Measurements from ENCODE around the gene CASP14. TPM values are rescaled to one million over a fixed set of nuclear protein-coding genes. Genes with fewer than 3 reads are reported as not detected.

Gene CASP14, protein sequence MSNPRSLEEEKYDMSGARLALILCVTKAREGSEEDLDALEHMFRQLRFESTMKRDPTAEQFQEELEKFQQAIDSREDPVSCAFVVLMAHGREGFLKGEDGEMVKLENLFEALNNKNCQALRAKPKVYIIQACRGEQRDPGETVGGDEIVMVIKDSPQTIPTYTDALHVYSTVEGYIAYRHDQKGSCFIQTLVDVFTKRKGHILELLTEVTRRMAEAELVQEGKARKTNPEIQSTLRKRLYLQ
- total RNA-seq (2021; ENCODE audit: unreplicated experiment) (not detected), Bru-seq, nascent RNA (not detected), BruChase-seq, experiment 1, labeled RNA remaining after a 6-hour chase (not detected), BruChase-seq, experiment 2, labeled RNA remaining after a 2-hour chase (not detected)
- polyA plus RNA-seq (2012), result not detected in 2 replicates
- long read RNA-seq, result 0 reads

DNA sequence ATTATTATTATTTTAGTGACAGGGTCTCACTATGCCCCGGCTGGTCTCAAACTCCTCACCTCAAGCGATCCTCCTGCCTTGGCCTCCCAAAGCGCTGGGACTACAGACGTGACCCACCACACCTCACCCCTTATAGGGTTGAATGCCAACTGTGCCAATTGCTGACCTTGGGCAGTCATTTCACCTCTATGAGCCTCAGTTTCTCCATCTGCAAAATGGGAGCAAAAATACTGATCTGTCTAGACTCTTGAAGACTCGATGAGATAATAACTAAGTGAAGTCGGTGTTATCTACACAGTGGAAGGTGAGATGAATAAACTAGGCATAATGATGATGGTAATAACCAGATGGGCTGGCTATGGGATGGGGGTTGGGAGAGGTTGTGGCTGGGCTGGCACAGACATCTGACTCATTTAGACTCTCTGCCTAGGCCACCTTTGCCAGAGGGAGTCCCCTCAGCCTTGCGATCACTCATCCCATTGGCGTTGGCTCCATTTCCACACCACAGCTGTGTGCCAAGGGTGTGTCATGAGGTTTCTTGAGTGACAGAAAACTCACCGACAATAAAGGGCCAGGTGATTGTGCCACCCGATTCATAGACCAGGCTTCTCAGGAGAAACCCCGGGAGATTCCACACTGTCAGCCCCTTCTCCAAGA, at the start of gene CASP14:
Gene CASP14 (plus strand): TSS at position 596 of the 657 bp plus-strand sequence. CDS start 2,772 bp downstream, outside the sequence.
- no peak within 1 kb of the TSS for H2AFZ ChIP-seq (ENCODE audit: low read depth, low read length, poor library complexity, severe bottlenecking)

More for the DNA sequence above, at the start of gene CASP14:
- intact Hi-C loops (cut with micrococcal nuclease), result no loop called here
- ChIA-PET CTCF (no interaction called here), POLR2A (no interaction called here), RAD21 (ENCODE audit: low non-redundant PET in 1 of 2, low total read pairs in 2 of 2, uncharacterized antibody in 2 of 2, unreplicated experiment in 2 of 2) (no interaction called here)
- no peak within 1 kb of the TSS for H3K4me3 ChIP-seq (replicated peaks in 1 of 2; ENCODE audit: low read depth in 1 of 2, low read length in 2 of 2)
- no peaks in the 10 kb centered on the region for H3K4me1 ChIP-seq (ENCODE audit: control insufficient read depth in 1 of 2, insufficient read depth in 2 of 2, low read length in 2 of 2)
- peaks cover 54% of the 10 kb centered on the region for H3K27me3 ChIP-seq (ENCODE audit: insufficient read depth, low read length)
- no peak within 1 kb of the TSS for H3K9ac ChIP-seq (ENCODE audit: low read length)
- ATAC-seq (no peak), DNase-seq (ENCODE audit: low read depth, low spot score) (no peak)
- BruUV-seq (replicated peaks), result no TSS peak
- no peak within 1 kb of the TSS for H3K4me2 ChIP-seq (ENCODE audit: low read length)
- no peaks in the 10 kb centered on the region for H3K9me2 ChIP-seq (ENCODE audit: insufficient read depth)
- no peak for TF ChIP-seq CEBPB (IDR thresholded peaks at IDR 0.05; ENCODE audit: low read depth)
- TF ChIP-seq FOSL1 (IDR thresholded peaks at IDR 0.05; ENCODE audit: low read depth), result no peak
- no peak for TF ChIP-seq ELF1 (IDR thresholded peaks at IDR 0.05; ENCODE audit: borderline replicate concordance, low read depth)
- no peak for TF ChIP-seq JUND (IDR thresholded peaks at IDR 0.05)
- no peak for TF ChIP-seq TCF7L2 (IDR thresholded peaks at IDR 0.05; ENCODE audit: borderline replicate concordance, extremely low read depth, insufficient read depth, insufficient read length)
- no peak for TF ChIP-seq CTCF (IDR thresholded peaks at IDR 0.05 in 2 of 3, conservative IDR thresholded peaks at IDR 0.05 in 1 of 3; ENCODE audit: borderline replicate concordance in 1 of 3, insufficient read depth in 1 of 3, low read depth in 2 of 3, low read length in 2 of 3)
- TF ChIP-seq ZBTB33 (IDR thresholded peaks at IDR 0.05; ENCODE audit: extremely low read depth, insufficient replicate concordance, low read length), result no peak
- TF ChIP-seq POLR2AphosphoS5 (IDR thresholded peaks at IDR 0.05; ENCODE audit: low read depth, low read length), result no peak
- no peak for TF ChIP-seq SP1 (IDR thresholded peaks at IDR 0.05; ENCODE audit: low read depth)
- TF ChIP-seq ATF3 (IDR thresholded peaks at IDR 0.05), result no peak
- H4K20me1 ChIP-seq (ENCODE audit: insufficient read depth), result no peaks in the 10 kb centered on the region
- H3K9me3 ChIP-seq (ENCODE audit: control insufficient read depth in 1 of 2, insufficient read depth in 1 of 2, low read depth in 1 of 2, low read length in 2 of 2), result no peaks in the 10 kb centered on the region
- H3K27ac ChIP-seq (ENCODE audit: low read depth, low read length), result no peak within 1 kb of the TSS
- no peaks in the 10 kb centered on the region for H3K36me3 ChIP-seq (ENCODE audit: control insufficient read depth in 1 of 2, insufficient read depth in 2 of 2, low read length in 2 of 2)
- no peaks in the 10 kb centered on the region for H3K79me2 ChIP-seq (ENCODE audit: insufficient read depth, low read length)
